Non-pigmented ciliary epithelial cell (primary cell): ENCODE data around the gene NLK.
"Not testable (repeated sequence)": the region's sequence is repeated elsewhere in the genome, so short reads cannot be mapped to it uniquely, and the experiment has no call there.

Experiments
- DNase-seq: peaks from one replicate; pipeline ENCODE4 v3.0.0-alpha.2; 2010; ENCODE audit warnings: low read depth

The NLK gene

GRCh38 chr17:28196636-28197035 lies 154.2 kb downstream of the NLK start:
- DNase-seq = no peak

- no peak for DNase-seq
These were observed 156.6 kb downstream of the NLK start for GRCh38 chr17:28199115-28199514.

GRCh38 chr17:28199728-28200127 lies 157.3 kb downstream of the NLK start:
- DNase-seq = no peak

DNA sequence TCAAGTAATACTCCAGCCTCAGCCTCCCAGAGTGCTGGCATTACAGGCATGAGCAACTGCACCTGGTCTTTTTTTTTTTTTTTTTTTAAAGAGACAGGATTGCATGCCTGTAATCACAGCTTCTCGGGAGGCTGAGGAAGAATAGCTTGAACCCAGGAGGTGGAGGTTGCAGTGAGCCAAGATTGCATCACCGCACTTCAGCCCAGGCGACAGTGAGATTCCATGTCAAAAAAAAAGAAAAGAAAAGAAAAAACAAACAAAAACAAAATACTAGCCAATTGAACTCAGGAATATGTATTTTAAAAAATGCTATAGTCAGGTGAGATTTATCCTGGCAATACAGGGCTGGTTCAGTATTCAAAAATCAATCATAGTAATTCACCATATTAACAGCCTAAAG lies 158.8 kb downstream of the NLK start:
- no peak for DNase-seq

DNA sequence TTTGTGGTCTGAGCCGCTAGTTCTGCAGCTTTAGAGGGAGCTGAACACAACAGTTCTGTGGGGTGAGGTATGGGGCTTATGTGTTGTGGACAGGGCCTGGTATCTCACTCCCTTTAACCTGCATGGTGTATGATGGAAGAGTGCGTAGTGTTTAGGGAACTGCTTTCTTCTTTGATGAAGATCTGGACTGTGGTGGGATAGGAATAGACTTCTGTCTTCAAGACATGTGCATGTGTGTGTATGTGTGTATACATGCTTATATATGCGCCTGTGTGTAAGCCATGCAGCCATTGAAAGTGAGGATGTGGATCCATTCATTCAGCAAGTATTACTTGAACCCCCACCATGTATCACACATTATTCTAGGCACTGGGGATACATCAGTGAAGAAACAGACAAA lies 161.8 kb downstream of the NLK start:
- no peak for DNase-seq

DNA sequence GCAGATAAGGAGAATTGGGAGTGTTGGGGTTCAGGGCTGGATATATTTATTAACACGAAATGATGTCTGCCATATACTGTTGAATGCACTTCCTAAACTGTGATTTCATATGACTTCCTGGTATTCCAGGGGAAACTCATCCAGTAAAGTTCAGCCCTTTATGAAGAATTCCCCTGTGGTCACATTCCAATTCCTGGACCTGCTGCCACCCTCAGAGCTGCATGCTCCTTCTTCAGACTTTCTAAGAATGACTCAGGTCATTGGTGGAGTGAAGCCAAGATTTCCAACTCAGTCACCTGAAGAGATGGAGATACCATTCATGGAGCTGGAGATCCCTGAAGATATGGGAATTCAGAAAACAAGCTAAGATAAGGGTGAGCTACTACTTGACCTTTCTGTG lies 162.3 kb downstream of the NLK start:
- no peak for DNase-seq

DNA sequence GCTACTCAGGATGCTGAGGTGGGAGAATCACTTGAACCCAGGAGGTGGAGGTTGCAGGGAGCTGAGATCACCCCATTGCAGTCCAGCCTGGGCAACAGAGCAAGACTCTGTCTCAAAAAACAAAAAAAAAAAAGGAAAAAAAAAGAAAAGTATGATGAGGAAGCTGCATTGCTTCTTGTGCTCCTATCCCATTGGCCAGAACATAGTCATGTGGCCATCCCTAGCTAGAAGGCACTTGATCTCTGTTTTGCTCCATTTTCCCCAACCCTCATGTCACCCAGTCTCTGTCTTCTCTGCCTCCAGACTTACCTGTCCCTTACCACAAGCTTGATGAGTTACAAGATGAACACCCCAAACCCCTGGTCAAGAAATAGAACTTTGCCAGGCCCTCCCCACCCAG lies 163.8 kb downstream of the NLK start:
- DNase-seq = no peak

DNA sequence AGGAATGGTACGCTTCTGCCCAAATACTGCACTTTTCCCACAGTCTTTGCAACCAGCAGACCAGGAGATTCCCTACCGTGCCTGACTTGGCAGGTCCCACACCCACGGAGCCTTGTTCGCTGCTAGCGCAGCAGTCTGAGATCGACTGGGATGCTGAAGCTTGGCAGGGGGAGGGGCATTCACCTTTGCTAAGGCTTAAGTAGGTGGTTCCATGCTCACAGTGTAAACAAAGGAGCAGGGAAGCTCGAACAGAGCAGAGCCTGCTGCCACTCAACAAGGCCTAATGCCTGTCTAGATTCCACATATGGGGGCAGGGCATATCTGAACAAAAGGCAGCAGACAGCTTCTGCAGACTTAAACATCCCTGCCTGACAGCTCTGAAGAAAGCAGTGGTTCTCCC lies 169.3 kb downstream of the NLK start:
- no peak for DNase-seq

GRCh38 chr17:28213578-28213977 lies 171.1 kb downstream of the NLK start:
- DNase-seq = not testable (repeated sequence)

- no peak for DNase-seq
These were observed 173.6 kb downstream of the NLK start for GRCh38 chr17:28216052-28216451.

DNA sequence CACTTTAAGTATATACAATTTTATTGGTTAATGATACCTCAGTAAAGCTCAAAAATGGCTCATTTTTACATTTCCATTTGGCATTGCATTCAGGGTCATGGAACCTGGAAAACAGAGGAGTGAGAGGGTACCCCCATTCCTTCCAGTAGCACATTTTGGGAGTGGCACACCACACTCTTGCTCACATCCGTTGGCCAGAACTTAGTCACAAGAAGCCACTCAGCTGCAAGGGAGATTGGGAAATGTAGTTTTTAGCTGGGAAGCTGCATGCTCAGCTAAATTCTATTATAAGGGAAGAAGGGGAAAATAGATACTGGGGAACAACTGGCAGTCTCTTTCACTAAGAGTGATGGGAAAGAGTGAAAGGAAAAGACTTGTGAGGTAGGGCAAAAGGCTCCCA lies 174.1 kb downstream of the NLK start:
- DNase-seq = peak; percentile 19

DNA sequence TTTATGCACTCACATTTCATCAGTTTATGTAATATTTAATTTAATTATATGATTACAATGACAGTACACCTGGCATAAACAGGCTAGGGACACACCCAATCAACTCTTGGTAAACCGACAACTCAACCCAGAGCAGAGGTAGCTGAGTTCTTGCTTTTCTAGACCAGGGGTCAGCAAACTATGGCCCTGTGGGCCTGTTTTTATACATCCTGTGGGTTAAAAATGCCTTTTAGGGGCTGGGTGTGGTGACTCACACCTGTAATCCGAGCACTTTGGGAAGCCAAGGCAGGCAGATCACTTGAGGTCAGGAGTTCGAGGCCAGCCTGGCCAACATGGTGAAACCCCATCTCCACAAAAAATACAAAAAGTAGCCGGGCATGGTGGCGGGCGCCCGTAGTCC lies 177.3 kb downstream of the NLK start:
- DNase-seq = no peak

DNA sequence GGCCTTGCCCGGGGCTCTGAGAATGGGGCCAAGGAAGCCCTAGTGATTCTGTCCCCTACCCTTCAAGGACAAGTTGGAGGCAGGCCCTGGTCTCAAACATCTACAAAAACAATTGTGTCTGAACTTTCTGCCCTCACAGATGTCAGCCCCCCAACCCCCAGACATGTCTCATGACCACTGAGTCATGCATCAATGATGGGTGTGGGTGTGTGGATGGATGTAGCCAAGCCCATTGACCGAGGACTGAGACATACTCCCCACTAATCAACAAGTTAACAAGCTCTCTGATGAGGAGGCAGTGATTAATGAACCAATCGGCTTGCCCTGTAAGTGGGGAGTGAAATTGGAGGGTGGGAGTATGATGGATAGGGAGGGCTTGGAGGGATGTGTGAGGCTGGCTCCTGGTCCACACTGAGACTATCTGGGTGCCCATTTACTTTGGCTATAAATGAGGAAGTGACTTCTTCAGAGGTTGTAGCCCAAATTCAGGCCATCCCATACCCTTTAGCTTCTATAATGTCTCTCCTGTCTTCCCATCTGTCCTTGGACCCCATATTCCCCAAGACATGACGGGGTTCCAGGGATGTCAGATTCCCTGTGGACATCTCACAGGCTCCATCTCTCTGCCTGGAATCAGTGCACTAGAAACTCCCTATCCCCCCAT lies 179.4 kb downstream of the NLK start:
- DNase-seq = peak; percentile 17

DNA sequence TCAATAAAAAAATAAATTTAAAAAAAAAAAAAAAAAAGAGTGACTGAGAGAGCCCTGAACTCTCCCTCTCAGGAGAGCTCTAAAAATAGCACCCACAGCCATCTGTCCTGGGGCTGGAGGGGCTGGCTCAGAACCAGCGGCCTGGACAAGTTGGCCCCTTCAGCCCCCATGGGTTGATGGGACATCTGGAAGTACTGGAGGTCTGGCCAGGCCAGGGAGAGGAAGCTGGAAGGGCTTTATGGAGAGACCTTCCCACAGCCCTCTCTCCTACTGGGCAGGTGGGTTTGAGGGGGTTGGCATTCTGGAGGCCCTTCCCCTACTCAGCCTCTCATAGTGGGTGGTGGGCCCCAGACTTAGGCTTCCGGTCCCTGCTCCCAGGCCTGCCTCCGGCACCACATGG lies 182.8 kb downstream of the NLK start:
- DNase-seq = no peak

DNA sequence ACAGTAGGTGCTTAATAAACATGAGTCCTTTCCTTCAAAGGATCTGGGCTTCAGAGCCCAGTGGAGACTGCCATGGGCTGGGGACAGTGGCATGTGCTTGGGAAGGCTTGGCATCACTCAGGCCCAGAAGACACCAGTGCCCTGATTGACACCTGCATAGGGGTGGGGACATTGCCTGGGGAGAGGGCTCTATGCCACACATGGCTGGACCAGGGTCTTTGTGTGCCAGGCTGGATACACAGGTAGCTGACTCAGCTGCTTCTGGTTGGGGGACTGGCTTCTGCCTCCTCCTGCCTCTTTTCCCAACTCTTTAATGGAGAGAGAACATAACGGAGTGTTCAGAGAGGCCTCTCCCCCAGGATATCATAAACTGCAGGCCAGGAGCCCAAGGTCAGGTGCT lies 183.4 kb downstream of the NLK start:
- DNase-seq = no peak

DNA sequence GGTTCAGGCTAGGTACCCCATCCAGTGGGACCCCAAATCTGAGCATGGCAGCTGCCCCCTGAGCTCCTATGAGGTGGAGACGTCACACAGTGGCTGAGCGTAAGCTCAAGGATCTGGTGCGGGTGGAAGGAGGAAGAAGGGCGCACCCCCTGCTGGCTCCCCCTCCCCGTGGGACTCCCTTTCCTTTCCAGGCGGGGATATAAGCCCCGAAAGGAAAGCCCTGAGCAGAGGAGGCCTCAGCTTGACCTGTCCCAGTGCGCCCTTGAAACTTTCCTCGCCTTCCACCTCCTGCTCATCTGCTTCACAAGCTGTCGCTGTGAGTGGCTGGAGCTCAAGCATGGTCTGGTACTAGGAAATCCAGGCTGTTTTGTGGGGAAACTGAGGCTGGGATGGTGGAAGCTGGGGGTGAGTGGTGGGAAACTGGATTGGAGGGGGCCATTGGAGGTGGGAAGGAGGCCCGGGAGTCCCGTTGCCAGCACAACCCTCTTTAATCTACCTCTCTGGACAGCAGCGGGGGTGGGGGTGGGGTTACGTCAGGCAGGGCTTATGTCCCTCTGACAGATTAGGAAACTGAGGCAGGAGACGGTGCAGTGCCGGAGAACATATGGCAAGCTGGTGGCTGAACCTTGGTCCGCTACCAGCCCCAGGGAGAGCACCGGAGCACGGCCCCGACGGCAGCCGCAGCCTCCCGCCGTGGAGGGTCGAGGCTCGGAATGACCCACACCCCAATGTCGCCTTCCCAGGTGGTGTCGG lies 184.3 kb downstream of the NLK start:
- no peak for DNase-seq

DNA sequence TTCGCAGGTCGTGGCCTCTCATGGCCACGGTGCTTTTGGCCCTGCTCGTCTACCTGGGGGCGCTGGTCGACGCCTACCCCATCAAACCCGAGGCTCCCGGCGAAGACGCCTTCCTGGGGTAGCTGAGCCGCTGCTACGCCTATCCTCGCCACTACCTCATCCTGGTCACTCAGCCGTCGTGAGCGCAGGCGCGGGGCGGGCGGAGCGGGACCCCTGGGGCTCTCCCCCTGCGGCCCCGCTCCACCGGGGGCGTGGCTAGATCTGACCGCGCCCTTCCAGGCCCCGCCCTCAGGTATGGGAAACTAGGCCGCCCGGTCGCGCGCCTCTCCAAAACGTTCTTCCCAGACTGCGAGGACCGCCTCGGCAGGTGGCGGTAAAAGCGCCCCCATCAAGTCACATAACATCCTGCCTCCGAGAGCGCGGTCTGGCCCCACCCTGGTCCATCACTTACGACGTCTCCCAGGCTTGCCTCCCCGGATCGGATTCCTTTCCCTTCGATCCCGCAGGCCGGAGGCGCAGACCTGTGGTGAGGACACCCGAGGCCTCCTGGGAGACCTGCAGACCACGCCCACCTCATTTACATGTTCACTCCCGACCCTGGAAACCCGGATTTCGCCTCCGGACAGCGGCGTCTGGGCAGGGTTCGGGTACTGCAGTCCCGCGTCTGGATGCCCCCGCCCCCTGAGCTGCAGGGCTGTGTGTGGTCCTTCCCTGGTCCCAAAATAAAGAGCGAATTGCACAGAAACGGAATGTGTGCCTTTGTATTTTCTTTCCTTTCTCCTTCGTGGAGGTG lies 185.0 kb downstream of the NLK start:
- no peak for DNase-seq

DNA sequence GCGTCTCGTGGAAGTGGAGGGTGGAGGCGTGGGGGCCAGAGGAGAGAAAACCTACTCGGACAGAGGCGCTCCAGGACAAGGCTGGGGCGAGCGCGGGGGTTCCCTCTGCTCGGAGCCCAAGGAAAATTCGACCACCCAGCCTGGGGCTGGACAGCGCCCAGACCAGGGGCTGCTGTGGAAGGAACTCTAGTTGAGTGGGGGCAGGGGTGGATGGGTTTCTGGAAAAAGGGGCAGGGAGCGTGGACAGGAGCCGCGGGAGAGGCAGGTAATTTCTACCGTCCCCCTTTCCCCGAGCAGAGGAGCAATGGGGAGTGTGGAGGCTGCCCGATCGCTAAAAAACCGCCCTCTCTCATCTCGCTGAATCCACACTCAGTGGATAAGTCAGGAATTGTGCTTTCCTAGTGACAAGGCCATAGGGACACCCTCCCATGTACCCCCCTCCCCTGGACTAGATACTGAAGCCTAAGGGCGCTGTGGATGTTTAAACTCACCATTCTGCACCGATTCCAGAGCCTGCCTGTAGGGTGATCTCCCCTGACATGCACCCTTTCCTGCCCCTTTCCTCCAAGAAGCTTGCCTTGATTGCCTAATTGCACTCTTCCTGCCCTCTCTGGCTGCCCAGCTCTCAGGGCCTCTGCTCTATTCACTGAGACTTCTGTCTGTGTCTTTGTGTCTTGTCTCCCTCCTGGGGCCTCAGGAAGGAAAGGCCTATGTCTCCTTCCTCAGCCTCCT lies 185.8 kb downstream of the NLK start:
- DNase-seq = no peak

DNA sequence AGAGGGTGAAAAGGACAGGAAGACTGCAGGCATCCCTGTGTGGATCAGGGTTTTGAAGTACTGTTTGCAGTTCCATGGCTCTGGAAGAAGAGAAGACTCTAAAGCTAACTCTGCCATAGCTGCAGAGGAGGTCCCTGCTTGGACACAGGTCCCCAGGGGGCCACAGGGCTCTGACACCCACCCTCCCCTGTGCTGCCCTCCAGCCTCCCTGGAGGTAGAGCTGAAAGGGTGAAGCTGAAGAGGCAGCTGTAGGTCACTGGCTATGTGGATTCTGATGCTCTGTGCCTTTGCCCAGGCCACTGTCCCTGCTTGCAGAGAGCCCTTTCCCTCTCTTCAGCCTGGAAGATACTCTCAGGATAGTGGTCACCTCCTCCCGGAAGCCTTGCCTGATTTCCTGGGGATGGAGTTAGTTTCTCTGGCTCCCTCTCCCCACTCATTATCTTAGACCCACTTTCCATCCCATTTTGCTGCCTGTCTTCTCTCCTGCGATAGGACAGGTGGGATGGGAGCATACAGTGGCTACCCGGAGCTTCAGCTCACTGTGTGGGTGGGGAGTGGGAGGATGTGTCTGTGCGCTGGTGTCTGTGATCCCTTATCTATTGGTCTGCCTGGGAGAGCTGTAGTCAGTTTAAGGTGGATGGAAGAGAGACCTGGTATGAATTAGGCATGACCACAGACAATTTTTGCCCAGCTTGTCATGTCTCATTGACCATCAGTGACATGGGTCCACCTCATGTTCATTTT lies 186.7 kb downstream of the NLK start:
- DNase-seq = no peak

DNA sequence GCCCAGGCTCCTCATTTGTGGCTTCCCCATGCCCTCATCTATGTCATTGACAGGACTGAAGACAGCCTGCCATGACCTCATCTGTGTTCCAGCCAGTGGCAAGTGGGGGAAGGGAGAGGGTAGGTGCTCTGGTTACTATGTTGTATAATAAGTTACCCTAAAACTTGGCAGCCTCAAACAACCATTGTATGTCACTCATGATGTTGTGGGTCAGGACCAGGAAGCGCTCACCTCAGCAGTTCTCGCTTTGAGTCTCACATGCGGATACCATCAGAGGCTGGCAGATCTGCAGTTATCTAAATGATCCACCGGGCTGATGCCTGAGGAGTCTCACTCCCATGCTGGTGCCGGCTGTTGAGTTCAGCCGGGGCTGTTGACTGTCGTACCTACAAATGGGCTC lies 187.5 kb downstream of the NLK start:
- no peak for DNase-seq

- DNase-seq = not testable (repeated sequence)
These were observed 188.1 kb downstream of the NLK start for GRCh38 chr17:28230607-28231006.

GRCh38 chr17:28231624-28232023 lies 189.1 kb downstream of the NLK start:
- not testable (repeated sequence) for DNase-seq
